IMR-90 (cell line): Measurements from ENCODE around the gene ATP5ME. TPM values are rescaled to one million over a fixed set of nuclear protein-coding genes. Genes with fewer than 3 reads are reported as not detected.

ENCODE experiments used
- ATAC-seq: fragments of 200-7000 bp; cut with Tn5 transposase; 2 replicates; pipeline ENCODE4 v1.9.1; 2020; ENCODE audit warnings: low read depth, mild to moderate bottlenecking, moderate library complexity
- BruUV-seq: library from RNA; stranded (reverse); fragments of 400-500 nt; replicated peaks from 2 replicates; lab custom pipeline; 2021; lab: Mats Ljungman, UMichigan
- CTCF ChIA-PET: fragments of 300-600 bp; formaldehyde crosslinking; extraction: SDS; loops from one replicate; lab custom pipeline; 2021; ENCODE audit warnings: antibody characterized with exemption; lab: Yijun Ruan, JAX
- POLR2A ChIA-PET: fragments of 300-600 bp; sonication (Branson Sonifier 250); formaldehyde crosslinking; loops from one replicate; lab custom pipeline; 2022; ENCODE audit warnings: antibody characterized with exemption; ENCODE audit not compliant: unreplicated experiment; lab: Charles Lee
- DNase-seq: peaks from one replicate; pipeline ENCODE4 v3.0.0; 2013
- H2AFZ ChIP-seq: replicated peaks from 2 replicates; pipeline ENCODE3; 2013; ENCODE audit warnings: low read length, mild to moderate bottlenecking; ENCODE audit not compliant: poor library complexity
- H2AK5ac ChIP-seq: 2 replicates; pipeline ENCODE4 v1.6.1; 2013; ENCODE audit warnings: low read depth, low read length, inconsistent platforms
- H2AK9ac ChIP-seq: replicated peaks from 2 replicates; pipeline ENCODE3; 2013; ENCODE audit warnings: mild to moderate bottlenecking, low read depth, low read length, moderate library complexity; ENCODE audit not compliant: poor library complexity
- H2BK120ac ChIP-seq: 2 replicates; pipeline ENCODE4 v1.6.1; 2013; ENCODE audit warnings: low read depth, low read length, inconsistent platforms
- H2BK15ac ChIP-seq: 3 replicates; pipeline ENCODE4 v1.6.1; 2013; ENCODE audit warnings: low read depth, low read length, inconsistent platforms
- H2BK20ac ChIP-seq: 2 replicates; pipeline ENCODE4 v1.6.1; 2013; ENCODE audit warnings: low read depth, mild to moderate bottlenecking, inconsistent platforms, low read length, moderate library complexity
- H2BK5ac ChIP-seq: 2 replicates; pipeline ENCODE4 v1.6.1; 2013; ENCODE audit warnings: mild to moderate bottlenecking, low read depth, low read length, inconsistent platforms; ENCODE audit not compliant: poor library complexity, severe bottlenecking
- H3K14ac ChIP-seq: replicated peaks from 2 replicates; pipeline ENCODE4 v1.6.1; 2013; ENCODE audit warnings: low read depth, low read length, inconsistent platforms
- H3K18ac ChIP-seq: 2 replicates; pipeline ENCODE4 v1.6.1; 2013; ENCODE audit warnings: low read depth, low read length, control low read depth
- H3K23ac ChIP-seq: 2 replicates; pipeline ENCODE4 v1.6.1; 2013; ENCODE audit warnings: low read depth, low read length, inconsistent platforms
- H3K27ac ChIP-seq: 2 replicates; pipeline ENCODE4 v1.5.1; 2013; ENCODE audit warnings: mild to moderate bottlenecking, control low read depth, low read length; ENCODE audit not compliant: insufficient read depth
- H3K27me3 ChIP-seq: 2 replicates; pipeline ENCODE4 v1.6.1; 2013; ENCODE audit warnings: low read length; ENCODE audit not compliant: control insufficient read depth, insufficient read depth
- H3K36me3 ChIP-seq: 2 replicates; pipeline ENCODE4 v1.6.1; 2013; ENCODE audit warnings: low read length, mixed read lengths; ENCODE audit not compliant: control insufficient read depth, insufficient read depth
- H3K4ac ChIP-seq: 2 replicates; pipeline ENCODE4 v1.6.1; 2013; ENCODE audit warnings: low read depth, low read length, inconsistent platforms
- H3K4me1 ChIP-seq: 2 replicates; pipeline ENCODE4 v1.6.1; 2013; ENCODE audit warnings: low read length, mixed read lengths; ENCODE audit not compliant: control insufficient read depth, insufficient read depth
- H3K4me2 ChIP-seq: 2 replicates; pipeline ENCODE4 v1.6.1; 2013; ENCODE audit warnings: low read depth, mild to moderate bottlenecking, control low read depth, low read length, moderate library complexity
- H3K4me3 ChIP-seq: 2 replicates; pipeline ENCODE4 v1.5.1; 2013; ENCODE audit warnings: low read depth, mild to moderate bottlenecking, control low read depth, low read length, moderate library complexity; ENCODE audit not compliant: insufficient read depth
- H3K56ac ChIP-seq: 2 replicates; pipeline ENCODE4 v1.6.1; 2013; ENCODE audit warnings: low read length, inconsistent platforms; ENCODE audit not compliant: insufficient read depth; ENCODE audit errors: extremely low read depth
- H3K79me1 ChIP-seq, 2 experiments: 2 replicates each; pipeline ENCODE4 v1.6.1; 2013; ENCODE audit warnings: low read length in 2 of 2, inconsistent platforms in 1 of 2, low read depth in 1 of 2
- H3K9ac ChIP-seq: 2 replicates; pipeline ENCODE4 v1.6.1; 2013; ENCODE audit warnings: low read depth, low read length, control low read depth
- H3K9me1 ChIP-seq: 2 replicates; pipeline ENCODE4 v1.6.1; 2013; ENCODE audit warnings: low read length, inconsistent platforms; ENCODE audit not compliant: insufficient read depth
- H3K9me3 ChIP-seq: 2 replicates; pipeline ENCODE4 v1.6.1; 2013; ENCODE audit warnings: low read length; ENCODE audit not compliant: control insufficient read depth, insufficient read depth
- H4K20me1 ChIP-seq: 2 replicates; pipeline ENCODE4 v1.6.1; 2013; ENCODE audit warnings: low read length, inconsistent platforms; ENCODE audit not compliant: insufficient read depth
- H4K5ac ChIP-seq: 2 replicates; pipeline ENCODE4 v1.6.1; 2013; ENCODE audit warnings: mild to moderate bottlenecking, low read depth, low read length, control low read depth
- H4K8ac ChIP-seq, 2 experiments: 2 replicates each; pipeline ENCODE4 v1.6.1; 2013; ENCODE audit warnings: low read depth in 2 of 2, low read length in 2 of 2, control low read depth in 1 of 2, inconsistent platforms in 1 of 2
- H4K91ac ChIP-seq: 2 replicates; pipeline ENCODE4 v1.6.1; 2013; ENCODE audit warnings: low read depth, low read length, inconsistent platforms; ENCODE audit not compliant: insufficient read depth
- RAD21 ChIP-seq: IDR thresholded peaks from 2 replicates; pipeline ENCODE4 v1.6.1; 2012; ENCODE audit warnings: low read length, improper control_type of control experiment
- RCOR1 ChIP-seq: IDR thresholded peaks from 2 replicates; pipeline ENCODE4 v1.6.1; 2012; ENCODE audit warnings: mild to moderate bottlenecking, low read length, improper control_type of control experiment; ENCODE audit not compliant: insufficient replicate concordance
- SMC3 ChIP-seq: fragments of 150-350 bp; IDR thresholded peaks from 2 replicates; pipeline ENCODE4 v1.6.1; 2016; ENCODE audit warnings: low read depth, mild to moderate bottlenecking, antibody characterized with exemption, low read length, moderate library complexity
- WGBS, 2 experiments: methylation state at CpG; one replicate each; pipeline versions ENCODE4 v1.1.5 to v1.1.7; 2013; ENCODE audit warnings: missing lambda C conversion rate in 2 of 2; ENCODE audit not compliant: insufficient read length in 1 of 2; ENCODE audit errors: extremely low coverage in 2 of 2; 5-methylcytosine and 5-hydroxymethylcytosine counted together
- dilution Hi-C: fragments of 300-500 bp; cut with HindIII; formaldehyde crosslinking; loops from one replicate; pipeline ENCODE4 v1.14.3; 2018; ENCODE audit warnings: low sequenced_read_pairs; ENCODE audit not compliant: unreplicated experiment
- in situ Hi-C: fragments of 300-500 bp; cut with MboI; formaldehyde crosslinking; loops from 3 replicates; pipeline ENCODE4 v1.14.3; 2019; ENCODE audit warnings: low sequenced_read_pairs, inconsistent platforms, mixed read lengths
- intact Hi-C: fragments of 100-400 bp; cut with micrococcal nuclease; formaldehyde crosslinking; loops from 2 replicates; pipeline ENCODE4 v1.10.0; 2022
- polyA plus RNA-seq, 3 experiments: library from polyadenylated mRNA; depleted of rRNA; stranded (reverse); fragments of >200 nt; gene quantifications; 2 replicates each; pipeline ENCODE4 v1.2.3, GENCODE V29; 2012; ENCODE audit warnings: low replicate concordance in 1 of 3
- total RNA-seq: library from RNA; depleted of rRNA; stranded (reverse); fragments of >200 nt; gene quantifications from 2 replicates; pipeline ENCODE4 v1.2.3, GENCODE V29; 2012
- TF ChIP-seq, protein P1 (sequence below): fragments of 150-350 bp; IDR thresholded peaks from 2 replicates; pipeline ENCODE4 v1.6.1; 2016; ENCODE audit warnings: low read depth, mild to moderate bottlenecking, low read length, moderate library complexity, borderline replicate concordance

Gene ATP5ME
- total and polyA plus RNA-seq, 2 of the 4 experiments (the other 2 are of a cell fraction), result 39.3 to 603 TPM

DNA sequence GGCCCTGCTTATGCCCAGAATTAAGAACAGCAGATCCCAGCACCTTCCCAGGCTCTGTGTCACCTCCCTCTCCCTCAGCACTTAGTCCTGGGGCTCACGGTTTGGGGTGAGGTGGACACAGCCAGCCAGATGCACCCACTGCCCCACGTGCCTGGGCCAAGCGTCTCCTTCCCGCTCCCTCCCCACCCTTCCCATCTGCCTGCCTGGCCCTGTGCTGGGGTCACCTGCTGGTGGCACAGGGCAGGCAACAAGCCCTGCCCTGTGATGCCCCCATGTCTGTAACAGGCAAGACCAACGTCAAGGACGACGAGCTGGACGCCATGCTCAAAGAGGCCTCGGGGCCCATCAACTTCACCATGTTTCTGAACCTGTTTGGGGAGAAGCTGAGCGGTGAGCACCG, 5.6 kb upstream of the ATP5ME start:
- Histone ChIP-seq H4K5ac (no peak overlapping the region), H3K4me2 (no peak overlapping the region), H3K9me3 (no peaks in the 10 kb centered on the region), H2AK5ac (no peak overlapping the region), H3K9me1 (peaks cover 4% of the 10 kb centered on the region; the same call in 1 of the 2 replicates), H2BK20ac (no peak overlapping the region), H2BK120ac (no peak overlapping the region), H3K27me3 (no peaks in the 10 kb centered on the region), H3K27ac (no peak overlapping the region), H3K36me3 (no peaks in the 10 kb centered on the region), H2BK15ac (no peak overlapping the region), H3K23ac (no peak overlapping the region), H4K20me1 (no peaks in the 10 kb centered on the region), H2AK9ac (no peak overlapping the region), H3K14ac (no peak overlapping the region), H4K91ac (no peak overlapping the region), H3K4me3 (no peak overlapping the region), H3K4ac (no peak overlapping the region), H3K9ac (no peak overlapping the region), H3K56ac (no peak overlapping the region), H3K79me1 (peaks cover 10 to 12% of the 10 kb centered on the region in 2 experiments; a peak in 3 of 4 replicates), H3K18ac (no peak overlapping the region), H2AFZ (no peak overlapping the region), H4K8ac (no peak overlapping the region), H2BK5ac (no peak overlapping the region), H3K4me1 (peaks cover 8% of the 10 kb centered on the region)
- in situ Hi-C loops (no loop called here), intact Hi-C loops (loop anchor here (10.0 kb wide), 1 partner anchor 345 kb away; the partner anchor contains the start of gene ZNF141), dilution Hi-C loops (no loop called here)
- TF ChIP-seq SMC3, result no peak
- no peak for TF ChIP-seq RCOR1
- no peak for TF ChIP-seq RAD21
- TF ChIP-seq, protein P1, sequence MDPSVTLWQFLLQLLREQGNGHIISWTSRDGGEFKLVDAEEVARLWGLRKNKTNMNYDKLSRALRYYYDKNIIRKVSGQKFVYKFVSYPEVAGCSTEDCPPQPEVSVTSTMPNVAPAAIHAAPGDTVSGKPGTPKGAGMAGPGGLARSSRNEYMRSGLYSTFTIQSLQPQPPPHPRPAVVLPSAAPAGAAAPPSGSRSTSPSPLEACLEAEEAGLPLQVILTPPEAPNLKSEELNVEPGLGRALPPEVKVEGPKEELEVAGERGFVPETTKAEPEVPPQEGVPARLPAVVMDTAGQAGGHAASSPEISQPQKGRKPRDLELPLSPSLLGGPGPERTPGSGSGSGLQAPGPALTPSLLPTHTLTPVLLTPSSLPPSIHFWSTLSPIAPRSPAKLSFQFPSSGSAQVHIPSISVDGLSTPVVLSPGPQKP, result no peak
- ChIA-PET POLR2A (no interaction called here), CTCF (no interaction called here)
- DNase-seq, result no peak
- ATAC-seq, result no peak
- 91% methylated on average over 8 of the region's 11 CpGs; no CpG with 5 or more reads in 1 of the 2 experiments for WGBS, 2 experiments
- no TSS peak for BruUV-seq
